OCI-LY7 (cell line): ENCODE results near the gene XKR7. TPM values are rescaled to one million over a fixed set of nuclear protein-coding genes. Genes with fewer than 3 reads are reported as not detected.
"Not testable (repeated sequence)": the region's sequence is repeated elsewhere in the genome, so short reads cannot be mapped to it uniquely, and the experiment has no call there.

Experiments used
- BruUV-seq: library from RNA; stranded (reverse); fragments of 400-500 nt; replicated peaks from 2 replicates; lab custom pipeline; 2021; lab: Mats Ljungman, UMichigan
- CTCF ChIA-PET: fragments of 300-600 bp; sonication (Branson Sonifier 250); formaldehyde crosslinking; loops from one replicate; lab custom pipeline; 2022; ENCODE audit warnings: antibody characterized with exemption; ENCODE audit not compliant: unreplicated experiment; lab: Charles Lee
- POLR2A ChIA-PET: fragments of 300-600 bp; sonication (Branson Sonifier 250); formaldehyde crosslinking; loops from one replicate; lab custom pipeline; 2022; ENCODE audit warnings: antibody characterized with exemption; lab: Charles Lee
- DNase-seq: peaks from one replicate; pipeline ENCODE4 v3.0.0-alpha.2; 2015; ENCODE audit warnings: low spot score
- H2AFZ ChIP-seq: fragments of 200-600 bp; sonication (generic), shearing (Covaris generic); 2 replicates; pipeline ENCODE4 v1.6.1; 2014; ENCODE audit warnings: mild to moderate bottlenecking, antibody characterized with exemption, low read length, moderate library complexity
- H3K27ac ChIP-seq: fragments of 200-600 bp; sonication (generic); 2 replicates; pipeline ENCODE4 v1.5.1; 2014; ENCODE audit warnings: mixed run types, low read depth, mild to moderate bottlenecking, moderate library complexity, low read length, inconsistent platforms; ENCODE audit not compliant: poor library complexity, severe bottlenecking
- H3K36me3 ChIP-seq: fragments of 200-600 bp; sonication (generic); 2 replicates; pipeline ENCODE4 v1.6.1; 2014; ENCODE audit warnings: mild to moderate bottlenecking, antibody characterized with exemption, low read length, moderate library complexity, mixed read lengths; ENCODE audit not compliant: insufficient read depth
- H3K4me1 ChIP-seq: fragments of 200-600 bp; sonication (generic); 2 replicates; pipeline ENCODE4 v1.5.1; 2014; ENCODE audit warnings: mild to moderate bottlenecking, low read length; ENCODE audit not compliant: insufficient read depth, poor library complexity, severe bottlenecking
- H3K4me2 ChIP-seq: fragments of 200-600 bp; sonication (generic); 2 replicates; pipeline ENCODE4 v1.6.1; 2014; ENCODE audit warnings: mild to moderate bottlenecking, low read length
- H3K4me3 ChIP-seq: fragments of 200-600 bp; sonication (generic); 2 replicates; pipeline ENCODE4 v1.5.1; 2014; ENCODE audit warnings: mild to moderate bottlenecking, low read depth, low read length; ENCODE audit not compliant: poor library complexity, severe bottlenecking
- H3K79me2 ChIP-seq: fragments of 200-600 bp; sonication (generic); 2 replicates; pipeline ENCODE4 v1.6.1; 2016; ENCODE audit warnings: low read depth, mild to moderate bottlenecking, low read length, moderate library complexity, mixed read lengths; ENCODE audit not compliant: insufficient read depth
- H3K9me2 ChIP-seq: fragments of 200-600 bp; sonication (generic); 2 replicates; pipeline ENCODE4 v1.6.1; 2016; ENCODE audit warnings: mild to moderate bottlenecking, low read length, mixed read lengths; ENCODE audit not compliant: insufficient read depth
- H3K9me3 ChIP-seq: fragments of 200-600 bp; sonication (generic); 2 replicates; pipeline ENCODE4 v1.6.1; 2014; ENCODE audit warnings: mild to moderate bottlenecking, mixed run types, low read length, mixed read lengths
- H4K20me1 ChIP-seq: fragments of 200-600 bp; sonication (generic); 2 replicates; pipeline ENCODE4 v1.6.1; 2014; ENCODE audit warnings: mild to moderate bottlenecking, antibody characterized with exemption, low read length, moderate library complexity, mixed read lengths; ENCODE audit not compliant: insufficient read depth
- CTCF ChIP-seq: fragments of 200-600 bp; sonication (generic); conservative IDR thresholded peaks from 2 replicates; pipeline ENCODE4 v1.5.1; 2014; ENCODE audit warnings: mild to moderate bottlenecking, antibody characterized with exemption, low read length, moderate library complexity, mixed read lengths
- EZH2phosphoT487 ChIP-seq: fragments of 200-600 bp; sonication (generic); IDR thresholded peaks from 2 replicates; pipeline ENCODE4 v1.6.1; 2018; ENCODE audit warnings: low read depth, borderline replicate concordance, mild to moderate bottlenecking, mixed run types, antibody characterized with exemption, low read length, moderate library complexity, mixed read lengths
- intact Hi-C: fragments of 100-400 bp; cut with micrococcal nuclease; formaldehyde crosslinking; loops from one replicate; pipeline ENCODE4 v1.10.0; 2022; ENCODE audit not compliant: unreplicated experiment
- total RNA-seq, 2 experiments: library from RNA; depleted of rRNA in 1 of 2; stranded (reverse); fragments of >200 nt in 1 of 2; shearing (Covaris generic) in 1 of 2; gene quantifications; 2 replicates each; pipeline ENCODE4 v1.2.3, GENCODE V29; 2014 to 2022

The XKR7 gene
- total RNA-seq, 2 experiments from 2014 or later = not detected

DNA sequence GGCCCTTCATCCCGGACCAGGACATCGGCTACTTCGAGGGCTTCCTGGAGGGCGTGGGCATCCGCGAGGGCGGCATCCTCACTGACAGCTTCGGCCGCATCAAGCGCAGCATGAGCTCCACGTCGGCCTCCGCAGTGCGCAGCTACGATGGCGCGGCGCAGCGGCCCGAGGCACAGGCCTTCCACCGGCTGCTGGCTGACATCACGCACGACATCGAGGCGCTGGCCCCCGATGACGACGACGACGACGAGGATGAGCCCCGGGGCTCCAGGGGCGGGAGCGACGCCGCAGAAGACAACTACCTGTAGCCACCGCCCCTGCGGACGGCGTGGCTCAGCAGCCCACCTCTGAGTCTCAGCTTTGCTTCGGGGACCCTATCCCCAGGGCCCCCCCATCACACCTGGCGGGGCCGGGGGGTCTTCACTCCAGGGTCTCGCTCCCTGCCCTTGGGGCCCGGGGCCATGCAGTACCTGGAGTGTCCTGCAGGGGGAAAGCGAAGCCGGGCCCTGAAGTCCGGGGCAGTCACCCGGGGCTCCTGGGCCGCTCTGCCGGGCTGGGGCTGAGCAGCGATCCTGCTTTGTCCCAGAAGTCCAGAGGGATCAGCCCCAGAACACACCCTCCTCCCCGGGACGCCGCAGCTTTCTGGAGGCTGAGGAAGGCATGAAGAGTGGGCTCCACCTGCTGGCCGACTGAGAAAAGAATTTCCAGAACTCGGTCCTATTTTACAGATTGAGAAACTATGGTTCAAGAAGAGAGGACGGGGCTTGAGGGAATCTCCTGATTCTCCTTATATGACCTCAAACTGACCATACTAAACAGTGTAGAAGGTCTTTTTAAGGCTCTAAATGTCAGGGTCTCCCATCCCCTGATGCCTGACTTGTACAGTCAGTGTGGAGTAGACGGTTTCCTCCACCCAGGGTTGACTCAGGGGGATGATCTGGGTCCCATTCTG lies 63.3 kb downstream of the XKR7 start:
- Histone ChIP-seq H3K4me2 (peak overlapping the region; percentile 64), H4K20me1 (no peaks in the 10 kb centered on the region), H2AFZ (peak overlapping the region; percentile 50; the same call in 1 of the 2 replicates), H3K36me3 (no peaks in the 10 kb centered on the region), H3K27ac (no peak overlapping the region), H3K9me3 (no peaks in the 10 kb centered on the region), H3K4me1 (peaks cover 32% of the 10 kb centered on the region), H3K4me3 (peak overlapping the region; percentile 51), H3K79me2 (no peaks in the 10 kb centered on the region), H3K9me2 (no peaks in the 10 kb centered on the region)
- ChIA-PET CTCF (interaction anchor here (1.6 to 2.4 kb wide), 4 partner anchors 10 to 60 kb away, joined by 5 to 14 read pairs (median 8); no protein-coding TSS in a partner anchor), POLR2A (interaction anchor here (0.6 to 2.0 kb wide), 6 partner anchors 12 to 333 kb away, joined by 3 to 10 read pairs (median 4); no protein-coding TSS in a partner anchor)
- TF ChIP-seq CTCF (peak; percentile 98), EZH2phosphoT487 (no peak)
- BruUV-seq = no TSS peak
- intact Hi-C loops = loop anchor here (1.0 kb wide), 2 partner anchors 61 to 179 kb away; no protein-coding TSS in a partner anchor
- peak; percentile 66 for DNase-seq

DNA sequence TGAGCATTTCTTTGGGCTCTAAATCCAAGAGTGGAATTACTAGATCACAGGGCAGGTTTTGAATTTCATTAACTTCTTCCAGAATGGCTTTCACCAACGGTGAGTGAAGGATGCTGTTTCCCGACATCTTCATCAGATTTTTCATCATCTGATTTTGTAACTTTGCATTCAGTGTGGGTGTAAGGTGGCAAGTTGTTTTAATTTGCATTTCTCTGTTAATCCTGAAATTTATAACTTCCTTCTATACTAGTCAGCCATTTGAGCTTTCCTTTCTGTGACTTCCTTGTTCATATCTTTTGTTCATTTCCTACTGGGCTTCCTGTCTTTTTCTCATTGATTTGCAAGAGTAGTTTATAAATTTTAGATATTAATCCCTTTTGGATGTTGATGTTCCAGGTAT lies 65.4 kb downstream of the XKR7 start:
- intact Hi-C loops = no loop called here
- H3K27ac ChIP-seq = no peak overlapping the region
- POLR2A ChIA-PET = interaction anchor here (1.0 kb wide), 1 partner anchor 16 kb away, joined by 3 read pairs; no protein-coding TSS in a partner anchor
- H4K20me1 ChIP-seq = no peaks in the 10 kb centered on the region
- BruUV-seq = no TSS peak
- H3K9me3 ChIP-seq = no peaks in the 10 kb centered on the region
- peak overlapping the region; percentile 34; the same call in 1 of the 2 replicates for H2AFZ ChIP-seq
- DNase-seq = no peak
- CTCF ChIA-PET = interaction anchor here (4.6 kb wide), 1 partner anchor 58 kb away, joined by 40 read pairs; no protein-coding TSS in a partner anchor
- H3K9me2 ChIP-seq = no peaks in the 10 kb centered on the region
- TF ChIP-seq EZH2phosphoT487 (no peak), CTCF (no peak)
- H3K79me2 ChIP-seq = no peaks in the 10 kb centered on the region
- H3K4me3 ChIP-seq = no peak overlapping the region
- peaks cover 52% of the 10 kb centered on the region for H3K4me1 ChIP-seq
- peak overlapping the region; percentile 33 for H3K4me2 ChIP-seq
- no peaks in the 10 kb centered on the region for H3K36me3 ChIP-seq

GRCh38 chr20:32033721-32034120 lies 65.8 kb downstream of the XKR7 start:
- H3K9me3 ChIP-seq, BruUV-seq, intact Hi-C loops, H4K20me1 ChIP-seq, H3K4me3 ChIP-seq, DNase-seq, H3K9me2 ChIP-seq, H3K36me3 ChIP-seq, H3K79me2 ChIP-seq, H3K27ac ChIP-seq: not testable (repeated sequence)
- POLR2A ChIA-PET = interaction anchor here (1.0 to 3.7 kb wide), 2 partner anchors 16 to 58 kb away, joined by 3 to 34 read pairs; no protein-coding TSS in a partner anchor
- Histone ChIP-seq H3K4me1 (peaks cover 52% of the 10 kb centered on the region), H3K4me2 (peak overlapping the region; percentile 33), H2AFZ (peak overlapping the region; percentile 34; the same call in 1 of the 2 replicates)
- CTCF ChIA-PET = interaction anchor here (1.3 to 4.6 kb wide), 2 partner anchors 14 to 57 kb away, joined by 3 to 40 read pairs; no protein-coding TSS in a partner anchor
